ENCODE results near the gene B4GALT3.

Gene B4GALT3

DNA sequence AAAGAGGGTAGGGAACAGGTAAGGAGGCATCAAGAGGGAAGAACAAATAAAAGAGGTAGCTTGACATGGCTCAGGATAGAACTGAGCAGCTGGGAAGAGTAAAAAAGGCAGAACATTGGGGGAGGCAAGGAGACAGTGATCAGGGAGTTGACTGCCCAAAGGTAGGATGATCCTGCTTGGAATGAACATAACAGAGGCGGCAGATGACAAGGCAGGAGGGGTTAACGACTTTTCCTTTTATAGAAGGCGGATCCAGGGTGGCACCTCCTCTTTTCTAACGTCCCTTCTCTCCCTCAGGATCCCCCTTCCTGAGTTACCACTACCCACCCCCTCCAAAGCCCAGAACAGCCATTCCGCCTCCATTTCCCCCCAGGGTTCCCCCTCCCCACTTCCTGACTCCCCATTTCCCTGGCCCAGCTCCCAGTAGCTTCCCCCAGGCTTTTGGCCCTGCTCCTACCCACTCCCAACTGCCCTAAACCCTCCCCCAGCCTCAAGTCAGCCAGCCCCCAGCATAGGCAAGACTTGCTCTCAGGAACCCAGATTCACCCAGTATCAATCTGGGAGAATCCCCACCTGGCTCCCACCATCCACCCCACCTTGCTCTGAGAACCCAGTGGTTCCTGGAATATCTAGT lies 22.3 kb upstream of the B4GALT3 start:
- DNase-seq (ENCODE audit: low read depth in 1 of 2, low spot score in 1 of 2), result no peak
- Histone ChIP-seq H3K4me3 (replicated peaks; ENCODE audit: insufficient read depth, low read length) (no peak overlapping the region), H3K27me3 (ENCODE audit: insufficient read depth, poor library complexity, severe bottlenecking) (no peaks in the 10 kb centered on the region), H3K27ac (replicated peaks) (no peak overlapping the region)
- no peak for TF ChIP-seq SPI1 (IDR thresholded peaks at IDR 0.05; ENCODE audit: borderline replicate concordance, low read depth)
- TF ChIP-seq, protein P1, sequence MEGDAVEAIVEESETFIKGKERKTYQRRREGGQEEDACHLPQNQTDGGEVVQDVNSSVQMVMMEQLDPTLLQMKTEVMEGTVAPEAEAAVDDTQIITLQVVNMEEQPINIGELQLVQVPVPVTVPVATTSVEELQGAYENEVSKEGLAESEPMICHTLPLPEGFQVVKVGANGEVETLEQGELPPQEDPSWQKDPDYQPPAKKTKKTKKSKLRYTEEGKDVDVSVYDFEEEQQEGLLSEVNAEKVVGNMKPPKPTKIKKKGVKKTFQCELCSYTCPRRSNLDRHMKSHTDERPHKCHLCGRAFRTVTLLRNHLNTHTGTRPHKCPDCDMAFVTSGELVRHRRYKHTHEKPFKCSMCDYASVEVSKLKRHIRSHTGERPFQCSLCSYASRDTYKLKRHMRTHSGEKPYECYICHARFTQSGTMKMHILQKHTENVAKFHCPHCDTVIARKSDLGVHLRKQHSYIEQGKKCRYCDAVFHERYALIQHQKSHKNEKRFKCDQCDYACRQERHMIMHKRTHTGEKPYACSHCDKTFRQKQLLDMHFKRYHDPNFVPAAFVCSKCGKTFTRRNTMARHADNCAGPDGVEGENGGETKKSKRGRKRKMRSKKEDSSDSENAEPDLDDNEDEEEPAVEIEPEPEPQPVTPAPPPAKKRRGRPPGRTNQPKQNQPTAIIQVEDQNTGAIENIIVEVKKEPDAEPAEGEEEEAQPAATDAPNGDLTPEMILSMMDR (IDR thresholded peaks at IDR 0.05; ENCODE audit: insufficient read depth, low read length), result no peak
- TF ChIP-seq GABPA (IDR thresholded peaks at IDR 0.05; ENCODE audit: low read depth), result no peak
- TF ChIP-seq, protein P2, sequence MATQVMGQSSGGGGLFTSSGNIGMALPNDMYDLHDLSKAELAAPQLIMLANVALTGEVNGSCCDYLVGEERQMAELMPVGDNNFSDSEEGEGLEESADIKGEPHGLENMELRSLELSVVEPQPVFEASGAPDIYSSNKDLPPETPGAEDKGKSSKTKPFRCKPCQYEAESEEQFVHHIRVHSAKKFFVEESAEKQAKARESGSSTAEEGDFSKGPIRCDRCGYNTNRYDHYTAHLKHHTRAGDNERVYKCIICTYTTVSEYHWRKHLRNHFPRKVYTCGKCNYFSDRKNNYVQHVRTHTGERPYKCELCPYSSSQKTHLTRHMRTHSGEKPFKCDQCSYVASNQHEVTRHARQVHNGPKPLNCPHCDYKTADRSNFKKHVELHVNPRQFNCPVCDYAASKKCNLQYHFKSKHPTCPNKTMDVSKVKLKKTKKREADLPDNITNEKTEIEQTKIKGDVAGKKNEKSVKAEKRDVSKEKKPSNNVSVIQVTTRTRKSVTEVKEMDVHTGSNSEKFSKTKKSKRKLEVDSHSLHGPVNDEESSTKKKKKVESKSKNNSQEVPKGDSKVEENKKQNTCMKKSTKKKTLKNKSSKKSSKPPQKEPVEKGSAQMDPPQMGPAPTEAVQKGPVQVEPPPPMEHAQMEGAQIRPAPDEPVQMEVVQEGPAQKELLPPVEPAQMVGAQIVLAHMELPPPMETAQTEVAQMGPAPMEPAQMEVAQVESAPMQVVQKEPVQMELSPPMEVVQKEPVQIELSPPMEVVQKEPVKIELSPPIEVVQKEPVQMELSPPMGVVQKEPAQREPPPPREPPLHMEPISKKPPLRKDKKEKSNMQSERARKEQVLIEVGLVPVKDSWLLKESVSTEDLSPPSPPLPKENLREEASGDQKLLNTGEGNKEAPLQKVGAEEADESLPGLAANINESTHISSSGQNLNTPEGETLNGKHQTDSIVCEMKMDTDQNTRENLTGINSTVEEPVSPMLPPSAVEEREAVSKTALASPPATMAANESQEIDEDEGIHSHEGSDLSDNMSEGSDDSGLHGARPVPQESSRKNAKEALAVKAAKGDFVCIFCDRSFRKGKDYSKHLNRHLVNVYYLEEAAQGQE (IDR thresholded peaks at IDR 0.05; ENCODE audit: insufficient replicate concordance, low read depth), result no peak
- TF ChIP-seq POLR2AphosphoS5 (IDR thresholded peaks at IDR 0.05; ENCODE audit: low read depth), result no peak

DNA sequence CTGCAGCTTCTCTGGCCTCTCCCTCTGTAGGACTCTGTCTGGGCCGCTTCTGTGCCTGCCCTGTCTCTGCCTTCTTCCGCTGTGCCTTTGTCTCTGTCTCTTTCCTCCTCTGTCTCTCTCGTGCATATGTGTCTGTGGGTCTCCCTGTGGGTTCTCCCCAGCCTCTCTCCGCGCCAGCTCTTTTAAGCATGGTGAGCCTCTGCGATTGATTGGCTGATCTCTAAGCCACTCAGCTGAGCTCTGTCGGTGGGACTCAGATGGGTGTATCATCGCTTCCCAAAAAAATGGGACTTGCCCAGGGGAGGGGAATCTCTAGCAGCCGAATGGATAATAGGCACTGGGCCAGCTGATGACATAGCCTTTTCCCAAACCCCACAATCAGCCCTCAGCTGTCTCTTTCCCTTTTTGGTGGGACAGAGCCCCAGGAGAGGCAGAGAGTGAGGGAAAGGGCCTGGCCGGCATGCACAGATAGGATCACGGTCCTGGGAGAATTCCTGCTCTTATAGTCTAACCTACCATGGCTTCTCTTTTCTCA lies 21.7 kb upstream of the B4GALT3 start, which contains the start of gene ADAMTS4:
ADAMTS4 (minus strand) TSS at position 158 of the 535 bp plus-strand sequence. CDS start 427 bp downstream, outside the sequence.
- H3K27ac ChIP-seq (replicated peaks), result no peak within 1 kb of the TSS
- no peak within 1 kb of the TSS for H3K4me3 ChIP-seq (replicated peaks; ENCODE audit: insufficient read depth, low read length)
- no peak for TF ChIP-seq POLR2AphosphoS5 (IDR thresholded peaks at IDR 0.05; ENCODE audit: low read depth)
- no peak for TF ChIP-seq SPI1 (IDR thresholded peaks at IDR 0.05; ENCODE audit: borderline replicate concordance, low read depth)
- no peak for TF ChIP-seq GABPA (IDR thresholded peaks at IDR 0.05; ENCODE audit: low read depth)
- TF ChIP-seq, protein P1 (IDR thresholded peaks at IDR 0.05; ENCODE audit: insufficient read depth, low read length), result no peak
- TF ChIP-seq, protein P2 (IDR thresholded peaks at IDR 0.05; ENCODE audit: insufficient replicate concordance, low read depth), result no peak
- no peak for DNase-seq (ENCODE audit: low read depth in 1 of 2, low spot score in 1 of 2)
- no peaks in the 10 kb centered on the region for H3K27me3 ChIP-seq (ENCODE audit: insufficient read depth, poor library complexity, severe bottlenecking)

DNA sequence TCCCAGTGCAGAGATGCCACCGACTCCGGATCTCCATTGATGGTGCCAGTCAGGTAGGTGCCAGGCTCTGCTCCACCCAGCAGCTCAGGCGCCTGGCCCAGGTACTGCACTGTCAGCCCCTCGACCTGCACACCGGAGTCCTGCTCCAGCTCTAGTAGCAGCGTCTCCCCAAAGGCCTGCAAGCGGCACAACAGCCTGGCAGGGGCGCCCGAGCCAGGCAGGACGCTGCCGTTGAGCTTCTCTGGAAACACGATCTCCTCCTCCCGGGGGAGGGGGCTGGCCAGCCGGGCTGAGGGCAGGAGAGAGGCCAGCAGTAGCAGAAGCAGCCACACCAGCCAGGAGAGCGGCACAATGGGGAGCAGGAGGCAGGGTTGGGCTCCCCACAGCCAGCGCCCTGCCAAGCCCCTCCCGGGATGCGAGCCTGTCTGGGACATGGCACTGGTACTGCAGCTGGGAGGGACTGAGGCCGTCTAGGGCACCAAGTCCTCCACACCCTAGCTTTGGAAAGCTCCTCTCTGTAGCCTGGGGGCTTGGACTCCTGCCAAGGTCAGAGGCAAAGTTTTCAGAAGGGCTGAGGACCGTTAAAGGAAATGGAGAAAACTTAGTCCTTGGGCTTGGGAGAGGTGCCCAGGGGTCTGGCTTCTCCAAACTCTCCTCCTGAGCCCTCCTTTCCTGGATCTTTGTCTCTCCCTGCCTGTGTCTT lies 21.0 kb upstream of the B4GALT3 start:
- DNase-seq (ENCODE audit: low read depth in 1 of 2, low spot score in 1 of 2), result no peak
- TF ChIP-seq POLR2AphosphoS5 (IDR thresholded peaks at IDR 0.05; ENCODE audit: low read depth) (no peak), SPI1 (IDR thresholded peaks at IDR 0.05; ENCODE audit: borderline replicate concordance, low read depth) (no peak), GABPA (IDR thresholded peaks at IDR 0.05; ENCODE audit: low read depth) (no peak)
- TF ChIP-seq, protein P1 (IDR thresholded peaks at IDR 0.05; ENCODE audit: insufficient read depth, low read length), result no peak
- TF ChIP-seq, protein P2 (IDR thresholded peaks at IDR 0.05; ENCODE audit: insufficient replicate concordance, low read depth), result no peak
- H3K27me3 ChIP-seq (ENCODE audit: insufficient read depth, poor library complexity, severe bottlenecking), result no peaks in the 10 kb centered on the region
- H3K27ac ChIP-seq (replicated peaks), result no peak overlapping the region
- no peak overlapping the region for H3K4me3 ChIP-seq (replicated peaks; ENCODE audit: insufficient read depth, low read length)

Data from HL-60 (cell line).